ENCODE measurements around the gene SMIM23.

- TF ChIP-seq CTCF (IDR thresholded peaks at IDR 0.05) (no peak), EZH2 (IDR thresholded peaks at IDR 0.05; ENCODE audit: borderline replicate concordance, insufficient read depth, low read depth, low read length, poor library complexity, severe bottlenecking) (no peak)
These were observed 38.4 kb upstream of the SMIM23 start for GRCh38 chr5:171747061-171747859.
